Urinary bladder (tissue), 4 donors: Measurements from ENCODE around the gene FOXI1. TPM values are rescaled to one million over a fixed set of nuclear protein-coding genes. Genes with fewer than 3 reads are reported as not detected.

ENCODE experiments used
- DNase-seq: peaks from one replicate; pipeline ENCODE4 v3.0.0-alpha.2; 2015; ENCODE audit errors: extremely low spot score
- H3K27ac ChIP-seq: one replicate; pipeline ENCODE4 v1.5.1; 2013; ENCODE audit warnings: low read depth, mild to moderate bottlenecking, moderate library complexity
- H3K36me3 ChIP-seq: one replicate; pipeline ENCODE4 v1.6.1; 2013; ENCODE audit warnings: mild to moderate bottlenecking, moderate library complexity; ENCODE audit not compliant: insufficient read depth
- H3K4me1 ChIP-seq: one replicate; pipeline ENCODE4 v1.6.1; 2013; ENCODE audit warnings: mild to moderate bottlenecking, moderate library complexity; ENCODE audit not compliant: insufficient read depth
- H3K4me3 ChIP-seq: one replicate; pipeline ENCODE4 v1.5.1; 2013; ENCODE audit warnings: low read depth, low read length
- WGBS: extraction: QIAGEN DNeasy Blood & Tissue Kit; methylation state at CpG from one replicate; pipeline ENCODE4 v1.1.7; 2013; 5-methylcytosine and 5-hydroxymethylcytosine counted together
- polyA plus RNA-seq: library from polyadenylated mRNA; stranded (reverse); fragments of 200-250 nt; gene quantifications from one replicate; pipeline ENCODE4 v1.2.3, GENCODE V29; 2013
- total RNA-seq: library from RNA; depleted of rRNA; stranded (reverse); fragments of >200 nt; gene quantifications from one replicate; pipeline ENCODE4 v1.2.3, GENCODE V29; 2014
- donor health status: healthy with polysubstance abuse.
- donor health status: healthy.

Gene FOXI1
- total and polyA plus RNA-seq, 2 donors: not detected

DNA sequence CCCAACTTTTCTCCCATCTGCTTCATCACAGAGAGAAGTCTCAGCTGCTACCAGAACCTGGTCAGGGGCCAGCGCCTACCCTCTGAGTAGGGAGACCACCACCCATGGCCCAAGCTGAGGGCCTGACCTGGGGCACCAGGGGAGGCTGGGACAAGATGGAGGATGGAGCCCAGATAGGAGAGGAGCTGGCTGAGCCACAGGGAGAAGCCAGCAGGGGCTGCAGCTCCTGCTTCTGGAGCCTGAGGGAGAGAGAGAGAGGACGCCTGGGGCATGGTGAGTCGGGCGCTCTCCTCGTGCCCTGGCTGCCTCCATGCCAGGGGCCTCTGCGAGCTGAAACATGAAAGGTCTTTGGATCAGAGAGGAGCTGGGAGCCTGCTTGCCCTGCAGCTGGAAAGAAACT lies 1.4 kb upstream of the FOXI1 start:
- Histone ChIP-seq H3K36me3 (no peaks in the 10 kb centered on the region), H3K4me3 (no peak overlapping the region), H3K4me1 (no peaks in the 10 kb centered on the region), H3K27ac (no peak overlapping the region)
- 90% methylated on average over 6 of the region's 6 CpGs for WGBS
- no peak for DNase-seq

DNA sequence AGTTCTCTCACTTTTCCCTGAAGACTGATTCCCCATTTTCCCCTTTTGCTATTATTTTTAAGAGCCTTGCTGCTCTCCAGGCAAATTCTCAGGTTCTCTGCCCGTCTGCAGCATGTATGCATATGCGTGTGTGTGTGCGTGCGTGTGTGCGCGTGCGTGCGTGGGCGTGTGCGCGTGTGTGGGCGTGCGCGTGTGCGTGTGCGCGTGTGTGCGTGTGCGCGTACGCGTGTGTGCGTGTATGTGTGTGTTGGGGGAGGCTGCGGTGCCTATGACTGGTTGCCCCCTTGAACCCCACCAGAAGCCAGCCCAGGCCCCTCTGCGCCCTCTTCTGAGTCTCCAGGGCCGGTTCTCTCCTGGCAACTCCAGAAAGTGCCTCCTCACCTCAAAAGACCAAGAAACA lies 987 bp upstream of the FOXI1 start:
- WGBS: 92% methylated on average over 26 of the region's 26 CpGs
- H3K4me3 ChIP-seq: no peak overlapping the region
- H3K27ac ChIP-seq: no peak overlapping the region

DNA sequence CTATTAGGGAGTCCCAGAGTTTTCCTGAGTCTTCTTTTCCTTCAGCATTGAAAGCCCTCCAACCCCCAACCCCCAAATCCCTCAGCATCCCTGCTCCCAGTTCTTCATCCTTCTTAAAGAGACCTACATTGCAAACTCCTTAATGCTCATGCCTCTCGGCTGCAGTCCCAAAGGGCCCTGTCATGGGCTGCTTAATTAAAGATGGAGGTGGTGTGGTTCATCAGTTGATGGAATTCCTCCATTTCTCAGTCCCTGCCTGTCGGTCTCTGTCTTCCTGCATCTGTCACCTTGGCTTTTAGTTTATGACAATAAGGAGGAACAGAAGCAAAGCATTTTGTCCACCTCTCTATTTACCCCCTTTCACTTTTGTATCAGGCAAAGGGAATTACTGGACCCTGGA lies 2.0 kb downstream of the FOXI1 start:
- WGBS: 85% methylated on average over 2 of the region's 2 CpGs
- no peak overlapping the region for H3K4me3 ChIP-seq

More for the DNA sequence above, 987 bp upstream of the FOXI1 start:
- DNase-seq: no peak
- Histone ChIP-seq H3K36me3 (no peaks in the 10 kb centered on the region), H3K4me1 (no peaks in the 10 kb centered on the region)

DNA sequence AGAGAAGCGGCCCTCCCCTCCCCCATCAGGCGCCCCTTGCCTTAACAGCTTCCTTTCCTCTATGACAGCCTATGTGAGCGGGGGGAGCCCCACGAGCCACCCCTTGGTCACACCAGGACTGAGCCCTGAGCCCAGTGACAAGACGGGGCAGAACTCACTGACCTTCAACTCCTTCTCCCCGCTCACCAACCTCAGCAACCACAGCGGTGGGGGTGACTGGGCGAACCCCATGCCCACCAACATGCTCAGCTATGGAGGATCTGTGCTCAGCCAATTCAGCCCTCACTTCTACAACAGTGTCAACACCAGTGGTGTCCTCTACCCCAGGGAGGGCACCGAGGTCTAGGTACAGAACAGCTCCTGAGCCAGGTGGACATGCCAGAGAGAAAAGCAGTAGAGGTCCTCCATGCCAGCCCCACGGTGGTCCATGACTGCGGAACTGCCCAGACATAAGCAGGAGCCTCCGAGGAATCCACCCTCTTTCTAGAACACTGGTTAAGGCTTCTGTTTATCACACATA lies 2.6 kb downstream of the FOXI1 start:
- DNase-seq: no peak
- Histone ChIP-seq H3K36me3 (no peaks in the 10 kb centered on the region), H3K4me1 (no peaks in the 10 kb centered on the region), H3K27ac (no peak overlapping the region), H3K4me3 (no peak overlapping the region)
- 89% methylated on average over 12 of the region's 12 CpGs for WGBS

More for the DNA sequence above, 2.0 kb downstream of the FOXI1 start:
- Histone ChIP-seq H3K4me1 (no peaks in the 10 kb centered on the region), H3K36me3 (no peaks in the 10 kb centered on the region), H3K27ac (no peak overlapping the region)
- DNase-seq: no peak

DNA sequence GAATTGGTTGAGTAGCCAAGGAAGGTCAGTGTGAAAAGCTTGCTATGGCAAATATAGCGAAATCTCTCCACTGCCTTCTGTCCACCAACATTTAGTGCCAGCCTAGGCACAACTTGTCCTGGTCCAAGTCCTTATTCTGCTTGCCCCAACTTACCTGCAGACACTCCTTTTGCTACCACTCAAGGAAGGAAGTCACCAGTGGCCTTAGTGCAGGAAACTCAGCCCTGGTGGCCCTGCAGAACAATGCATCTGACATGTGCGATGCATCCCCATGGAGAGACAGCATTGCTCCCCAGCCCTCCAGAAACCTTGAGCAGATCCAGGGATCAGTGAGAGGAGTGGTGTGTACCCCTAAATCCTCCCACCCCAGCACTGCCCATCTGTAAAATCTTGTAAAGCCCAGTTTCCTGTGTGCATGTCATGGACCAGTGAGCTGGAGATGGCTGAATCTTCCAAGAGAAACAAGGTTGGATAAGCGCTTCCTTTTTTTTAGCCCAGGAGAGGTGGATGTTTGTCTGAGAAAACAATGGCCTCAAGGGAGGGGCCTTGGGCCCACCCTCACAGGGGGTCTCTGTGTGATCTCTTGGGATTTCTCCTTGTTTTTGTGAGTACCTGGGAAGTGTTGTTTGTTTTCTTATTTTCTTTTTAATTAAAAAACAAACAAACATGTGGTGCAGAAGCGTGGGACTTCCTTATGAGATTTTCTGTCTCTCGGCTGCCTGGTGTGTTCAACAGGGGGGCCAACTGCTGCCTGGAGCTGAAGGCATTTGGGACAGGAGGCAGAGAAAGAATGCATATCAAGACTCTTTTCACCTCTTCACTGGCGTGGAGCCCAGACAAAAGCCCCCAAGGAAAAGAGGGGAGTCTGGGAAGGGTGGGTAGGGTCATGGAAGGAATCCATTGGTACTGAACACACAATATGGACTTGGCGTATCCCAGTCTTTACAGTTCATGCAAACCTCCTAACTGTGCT lies 3.6 kb downstream of the FOXI1 start:
- no peaks in the 10 kb centered on the region for H3K36me3 ChIP-seq
- H3K27ac ChIP-seq: no peak overlapping the region
- DNase-seq: no peak
- H3K4me1 ChIP-seq: no peaks in the 10 kb centered on the region
- no peak overlapping the region for H3K4me3 ChIP-seq
- WGBS: 80% methylated on average over 7 of the region's 7 CpGs

DNA sequence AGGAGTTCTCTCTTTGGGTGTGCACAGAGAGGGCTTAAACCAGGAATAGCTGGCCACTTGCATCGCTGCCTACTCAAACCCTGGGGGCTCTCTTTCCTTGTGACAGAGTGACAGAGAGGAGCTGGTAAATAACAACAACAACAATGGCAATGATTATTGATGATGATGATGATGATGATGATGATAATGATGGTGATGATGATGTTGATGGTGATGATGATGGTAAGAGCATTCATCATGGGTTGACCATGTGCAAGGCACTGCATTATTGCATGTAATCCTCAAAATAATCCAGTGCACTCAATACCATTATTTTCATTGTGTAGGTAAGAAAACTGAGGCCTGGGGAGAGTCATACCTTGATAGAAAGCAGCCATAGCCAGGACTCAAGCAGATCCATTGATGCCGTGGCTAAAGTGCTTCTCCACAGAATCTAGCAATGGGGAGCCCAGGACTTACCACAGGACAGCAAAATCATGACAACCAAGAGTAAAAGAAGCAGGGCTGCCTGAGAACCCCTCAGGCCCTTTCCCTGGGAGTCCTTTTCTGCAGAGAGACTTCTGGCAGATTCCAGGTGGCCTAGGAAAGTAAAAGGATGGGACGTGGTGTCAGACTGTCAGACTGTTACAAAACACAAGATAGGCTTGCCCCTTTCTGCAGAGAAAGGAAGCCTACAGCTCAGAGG lies 4.8 kb downstream of the FOXI1 start:
- no peaks in the 10 kb centered on the region for H3K4me1 ChIP-seq
- 79% methylated on average over 3 of the region's 3 CpGs for WGBS
- H3K4me3 ChIP-seq: no peak overlapping the region
- no peak for DNase-seq
- no peaks in the 10 kb centered on the region for H3K36me3 ChIP-seq
- H3K27ac ChIP-seq: no peak overlapping the region

DNA sequence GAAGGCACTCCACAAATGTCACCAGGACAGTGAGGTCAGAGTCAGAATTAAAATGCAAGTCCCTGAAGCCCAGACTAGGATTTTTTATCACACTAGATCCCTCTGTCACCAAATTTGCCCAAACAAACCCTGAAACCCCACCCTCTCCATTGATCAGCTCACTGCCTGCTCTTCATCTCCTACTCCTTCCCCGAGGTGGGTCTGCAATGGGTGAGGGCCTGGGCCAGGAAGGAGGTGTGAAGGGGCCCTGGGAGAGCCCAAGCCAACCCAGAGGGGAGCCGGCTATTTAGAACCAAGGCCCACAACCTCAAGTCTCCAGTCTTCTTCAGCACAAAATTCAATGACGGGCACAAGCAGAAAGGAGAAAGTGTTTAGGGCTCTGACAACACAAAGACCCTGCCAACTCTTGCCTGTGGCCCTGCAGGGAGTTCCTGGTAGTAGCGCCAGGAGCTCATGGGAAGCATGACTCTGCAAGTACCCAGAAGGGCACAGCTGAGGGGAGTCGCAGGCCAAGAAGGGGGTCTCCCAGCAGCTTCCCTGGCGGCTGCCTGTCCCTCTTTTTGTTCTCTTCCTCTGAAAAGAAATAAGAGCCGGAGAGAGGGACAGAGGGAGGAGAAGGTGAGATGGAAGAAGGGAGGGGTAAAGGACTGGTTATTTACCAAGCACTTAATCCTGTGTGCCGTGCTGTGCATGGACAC lies 5.5 kb downstream of the FOXI1 start:
- no peak for DNase-seq
- no peaks in the 10 kb centered on the region for H3K36me3 ChIP-seq
- H3K4me1 ChIP-seq: no peaks in the 10 kb centered on the region
- WGBS: 67% methylated on average over 8 of the region's 8 CpGs
- no peak overlapping the region for H3K27ac ChIP-seq
- H3K4me3 ChIP-seq: no peak overlapping the region

DNA sequence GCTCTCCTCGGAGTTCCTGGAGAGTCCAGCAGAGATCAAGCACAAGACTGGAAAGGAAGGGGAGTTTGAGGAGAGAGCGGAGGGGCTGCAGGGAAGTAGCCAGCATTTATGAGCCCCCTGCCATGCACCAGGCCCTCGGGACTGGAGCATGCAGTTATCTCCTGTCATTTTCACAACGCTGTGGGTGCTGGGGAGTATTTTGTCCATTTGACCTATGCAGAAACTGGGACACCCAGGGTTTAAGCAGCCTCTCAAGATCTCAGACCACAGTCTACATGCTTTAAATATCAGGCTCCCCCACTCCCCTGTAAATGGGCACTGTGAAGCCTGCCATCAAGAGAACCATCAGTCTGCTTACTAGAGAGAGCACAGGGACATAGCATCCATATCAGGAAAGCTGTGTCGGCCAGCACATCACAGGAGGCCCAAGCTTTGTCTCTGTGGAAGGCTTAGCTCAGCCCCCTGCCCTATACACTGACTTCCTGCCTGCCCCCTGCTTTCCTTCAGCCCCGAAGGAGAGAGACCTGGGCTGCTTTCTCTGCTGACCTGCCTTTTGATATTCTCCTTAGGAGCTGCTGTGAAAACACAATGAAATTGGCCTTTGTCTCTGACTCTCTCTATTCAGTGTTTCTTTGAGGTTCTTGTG lies 7.3 kb downstream of the FOXI1 start:
- Histone ChIP-seq H3K36me3 (no peaks in the 10 kb centered on the region), H3K4me1 (no peaks in the 10 kb centered on the region), H3K4me3 (no peak overlapping the region), H3K27ac (no peak overlapping the region)
- WGBS: 65% methylated on average over 6 of the region's 6 CpGs
- DNase-seq: no peak

DNA sequence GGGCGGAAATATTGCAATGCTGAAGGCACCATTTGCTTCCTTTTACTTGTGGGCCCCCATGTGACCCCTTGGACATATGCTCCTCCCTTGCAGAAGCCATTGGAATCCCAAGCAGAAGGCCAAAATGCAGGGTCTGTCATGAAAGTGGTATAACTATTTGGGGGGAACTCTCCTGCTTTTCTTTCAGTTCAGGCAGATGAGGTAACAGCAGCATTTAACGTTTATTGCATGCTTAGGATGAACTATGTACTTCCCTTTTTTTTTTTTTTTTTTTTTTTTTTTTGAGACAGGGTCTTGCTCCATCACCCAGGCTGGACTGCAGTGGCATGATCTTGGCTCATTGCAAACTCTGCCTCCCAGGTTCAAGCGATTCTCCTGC lies 7.8 kb downstream of the FOXI1 start:
- DNase-seq: no peak
- WGBS: 68% methylated on average over 3 of the region's 3 CpGs

DNA sequence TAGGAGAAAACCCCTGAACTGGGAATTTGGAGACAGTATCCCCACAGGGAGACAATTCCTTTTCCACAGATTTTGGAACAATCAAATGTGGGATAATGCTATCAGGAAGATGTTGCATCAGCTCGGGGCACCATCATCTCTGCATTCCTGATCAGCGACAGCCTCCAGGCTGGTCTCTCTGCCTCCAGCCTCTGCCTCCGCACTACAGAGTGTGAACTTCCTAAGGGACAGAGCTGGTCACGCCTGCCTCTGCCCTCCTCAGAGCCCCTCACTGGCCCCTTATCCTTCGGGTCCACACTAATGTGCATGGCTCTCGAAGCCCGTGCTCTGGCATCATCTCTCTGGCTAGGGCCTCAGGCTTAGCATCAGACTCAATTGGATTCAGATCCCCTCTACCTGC lies 8.6 kb downstream of the FOXI1 start:
- no peak overlapping the region for H3K27ac ChIP-seq
- H3K4me1 ChIP-seq: no peaks in the 10 kb centered on the region
- DNase-seq: no peak
- H3K4me3 ChIP-seq: no peak overlapping the region
- no peaks in the 10 kb centered on the region for H3K36me3 ChIP-seq
- WGBS: 89% methylated on average over 7 of the region's 7 CpGs

More for the DNA sequence above, 7.8 kb downstream of the FOXI1 start:
- Histone ChIP-seq H3K4me1 (no peaks in the 10 kb centered on the region), H3K36me3 (no peaks in the 10 kb centered on the region), H3K27ac (no peak overlapping the region), H3K4me3 (no peak overlapping the region)

DNA sequence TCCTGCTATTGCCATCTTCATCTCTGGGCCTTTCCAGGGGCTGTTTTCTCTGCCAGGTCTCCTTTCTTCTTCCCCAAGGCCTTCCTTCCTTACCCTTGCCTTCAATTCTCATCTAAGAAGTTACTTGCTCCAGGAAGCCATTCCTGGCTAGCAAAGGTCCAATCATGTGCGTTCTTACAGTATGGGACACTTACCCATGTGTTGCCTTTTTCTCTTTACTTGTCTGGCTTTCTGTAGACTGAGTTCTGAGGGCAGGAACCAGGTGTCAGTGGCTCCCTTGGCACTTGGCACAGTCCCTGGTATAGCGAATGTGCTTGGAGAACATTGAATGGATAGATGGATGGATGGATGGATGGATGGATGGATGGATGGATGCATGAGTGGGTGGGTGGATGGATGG lies 10.2 kb downstream of the FOXI1 start:
- Histone ChIP-seq H3K27ac (no peak overlapping the region), H3K4me1 (no peaks in the 10 kb centered on the region), H3K36me3 (no peaks in the 10 kb centered on the region), H3K4me3 (no peak overlapping the region)
- no peak for DNase-seq
- 92% methylated on average over 2 of the region's 2 CpGs for WGBS

DNA sequence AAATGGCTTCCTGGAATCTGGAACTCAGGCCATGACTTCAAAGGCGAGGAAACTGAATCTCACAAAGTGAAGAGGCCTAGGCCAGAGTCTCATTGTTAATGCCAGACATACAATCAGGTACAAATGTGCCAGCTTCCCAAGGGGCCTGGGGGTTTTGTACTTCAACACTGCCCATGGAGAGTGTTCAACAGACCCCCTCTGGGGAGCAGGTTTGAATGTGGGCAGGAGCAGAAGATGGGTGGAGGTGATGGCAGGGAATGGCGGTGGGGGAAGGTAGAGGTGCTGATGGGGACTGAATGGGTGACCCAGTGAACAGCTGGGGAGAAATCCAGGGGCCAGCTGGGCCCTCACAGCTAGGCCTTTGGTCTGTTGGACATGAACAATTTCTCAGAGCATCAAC lies 12.0 kb downstream of the FOXI1 start:
- no peaks in the 10 kb centered on the region for H3K4me1 ChIP-seq
- no peak overlapping the region for H3K27ac ChIP-seq
- no peak overlapping the region for H3K4me3 ChIP-seq
- WGBS: 97% methylated on average over 2 of the region's 2 CpGs
- no peaks in the 10 kb centered on the region for H3K36me3 ChIP-seq
- no peak for DNase-seq

DNA sequence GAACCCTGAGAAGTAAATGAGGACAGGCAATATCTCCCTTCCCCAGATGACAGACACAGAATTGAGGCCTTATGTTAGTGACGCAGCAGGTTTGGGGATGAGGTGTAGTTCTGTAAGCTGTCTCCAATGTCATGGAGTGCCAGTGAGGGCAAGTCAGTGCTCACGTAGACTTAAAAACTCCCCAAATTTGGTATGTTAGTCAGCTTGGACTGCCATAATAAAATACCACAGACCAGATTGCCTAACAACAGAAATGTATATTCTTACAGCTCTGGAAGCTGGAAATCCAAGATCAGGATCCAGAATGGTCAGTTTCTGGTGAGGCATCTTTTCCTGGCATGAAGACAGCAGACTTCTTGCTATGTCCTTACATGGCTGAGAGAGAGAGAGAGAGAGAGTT lies 14.9 kb downstream of the FOXI1 start:
- Histone ChIP-seq H3K4me1 (no peaks in the 10 kb centered on the region), H3K27ac (no peak overlapping the region), H3K36me3 (no peaks in the 10 kb centered on the region), H3K4me3 (no peak overlapping the region)
- no peak for DNase-seq
- WGBS: 89% methylated on average over 2 of the region's 2 CpGs
